Sigmoid colon (tissue), 4 donors: Measurements from ENCODE around the gene ADAMTS19.

Experiments used
- EP300 ChIP-seq, 4 donors: sonication (generic); formaldehyde crosslinking; IDR thresholded peaks; one replicate each; pipeline ENCODE4 v1.6.1; 2017; ENCODE audit warnings: antibody characterized with exemption in 4 of 4
- TF ChIP-seq, protein P1 (sequence below), 4 experiments: fragments of 450-650 bp in 3 of 4; fragments of 200-600 bp in 1 of 4; IDR thresholded peaks; one replicate each; pipeline ENCODE4 v1.5.1; 2016 to 2019; ENCODE audit warnings: antibody characterized with exemption in 4 of 4, mild to moderate bottlenecking in 3 of 4, moderate library complexity in 2 of 4

DNA sequence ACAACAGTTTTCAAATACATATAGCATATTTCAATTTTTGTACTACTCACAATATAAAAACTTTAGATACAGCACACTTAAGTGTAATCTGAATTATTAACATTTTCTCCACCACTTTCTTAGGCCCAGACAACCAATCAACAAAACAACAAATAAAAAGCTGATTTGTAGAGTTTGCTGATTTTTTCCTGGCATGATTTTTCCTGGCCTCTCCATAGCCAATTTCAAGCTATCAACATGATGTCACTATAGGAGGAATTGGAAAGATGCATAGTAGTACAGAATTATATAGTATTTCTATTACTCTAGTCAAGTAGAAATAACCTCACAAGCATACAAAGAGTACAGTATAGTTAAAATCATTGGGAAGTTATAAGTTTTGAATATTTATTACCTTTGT is 35.1 kb upstream of the ADAMTS19 start:
- TF ChIP-seq, protein P1, sequence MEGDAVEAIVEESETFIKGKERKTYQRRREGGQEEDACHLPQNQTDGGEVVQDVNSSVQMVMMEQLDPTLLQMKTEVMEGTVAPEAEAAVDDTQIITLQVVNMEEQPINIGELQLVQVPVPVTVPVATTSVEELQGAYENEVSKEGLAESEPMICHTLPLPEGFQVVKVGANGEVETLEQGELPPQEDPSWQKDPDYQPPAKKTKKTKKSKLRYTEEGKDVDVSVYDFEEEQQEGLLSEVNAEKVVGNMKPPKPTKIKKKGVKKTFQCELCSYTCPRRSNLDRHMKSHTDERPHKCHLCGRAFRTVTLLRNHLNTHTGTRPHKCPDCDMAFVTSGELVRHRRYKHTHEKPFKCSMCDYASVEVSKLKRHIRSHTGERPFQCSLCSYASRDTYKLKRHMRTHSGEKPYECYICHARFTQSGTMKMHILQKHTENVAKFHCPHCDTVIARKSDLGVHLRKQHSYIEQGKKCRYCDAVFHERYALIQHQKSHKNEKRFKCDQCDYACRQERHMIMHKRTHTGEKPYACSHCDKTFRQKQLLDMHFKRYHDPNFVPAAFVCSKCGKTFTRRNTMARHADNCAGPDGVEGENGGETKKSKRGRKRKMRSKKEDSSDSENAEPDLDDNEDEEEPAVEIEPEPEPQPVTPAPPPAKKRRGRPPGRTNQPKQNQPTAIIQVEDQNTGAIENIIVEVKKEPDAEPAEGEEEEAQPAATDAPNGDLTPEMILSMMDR (IDR thresholded peaks at IDR 0.05), result no peak
- TF ChIP-seq EP300 (IDR thresholded peaks at IDR 0.05), result no peak
